ENCODE data around the gene HM13. TPM values are rescaled to one million over a fixed set of nuclear protein-coding genes. Genes with fewer than 3 reads are reported as not detected.
"Not testable (repeated sequence)": the region's sequence is repeated elsewhere in the genome, so short reads cannot be mapped to it uniquely, and the experiment has no call there.

The HM13 gene
- total and polyA plus RNA-seq, 2 donors (not counting 1 experiment from before 2014, with no cell fraction given) = 73.2 to 85.1 TPM

DNA sequence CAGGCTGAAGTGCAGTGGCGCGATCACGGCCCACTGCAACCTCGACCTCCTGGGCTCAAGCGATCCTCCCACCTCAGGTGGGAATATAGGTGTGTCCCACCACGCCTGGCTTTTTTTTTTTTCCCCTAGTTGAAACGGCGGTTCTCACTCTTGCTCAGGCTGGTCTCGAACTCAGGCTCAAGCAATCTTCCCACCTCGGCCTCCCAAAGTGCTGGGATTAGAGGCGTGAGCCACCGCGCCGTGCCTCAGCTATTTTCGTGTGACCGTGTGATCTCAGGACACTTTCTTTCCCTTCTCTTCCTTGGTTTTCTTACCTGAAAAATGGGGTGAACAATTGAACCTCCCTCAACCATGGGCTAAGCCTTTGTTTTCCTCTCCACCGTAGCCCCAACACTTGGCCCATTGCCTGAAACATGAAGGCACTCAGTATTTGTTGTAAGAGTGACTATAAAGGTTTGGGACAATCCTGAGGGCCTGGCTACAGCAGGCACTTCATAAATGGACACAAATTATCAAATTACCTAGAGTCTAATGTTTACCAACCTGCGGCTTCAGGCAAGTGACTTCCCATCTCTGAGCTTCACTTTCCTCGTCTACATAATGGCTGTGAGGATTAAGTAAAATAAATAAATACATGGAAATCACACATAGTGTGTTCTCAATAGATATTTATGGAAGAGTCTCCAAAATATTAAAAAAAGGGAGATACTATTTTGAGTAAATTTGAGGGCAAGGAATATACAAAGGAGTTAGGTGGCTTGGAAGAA lies 59.5 kb downstream of the HM13 start:
- no peaks in the 10 kb centered on the region for H3K27me3 ChIP-seq (replicated peaks in 1 of 4; ENCODE audit: control extremely low read depth in 1 of 4, control insufficient read depth in 3 of 4, insufficient read depth in 4 of 4, low read length in 3 of 4)
- peak overlapping the region; percentile 51 to 83 (median 71) for H3K4me3 ChIP-seq (ENCODE audit: control extremely low read depth in 1 of 5, extremely low read depth in 1 of 5, insufficient read depth in 1 of 5, low read depth in 2 of 5, low read length in 4 of 5)
- no peaks in the 10 kb centered on the region for H3K27me3 Mint-ChIP-seq
- H3K4me3 Mint-ChIP-seq = peak overlapping the region; percentile 92
- no peaks in the 10 kb centered on the region for H4K20me1 ChIP-seq (ENCODE audit: control insufficient read depth, insufficient read depth, low read length, poor library complexity, severe bottlenecking)
- H3K4me1 ChIP-seq (ENCODE audit: control insufficient read depth in 2 of 2, insufficient read depth in 2 of 2, low read length in 2 of 2) = peaks cover 10 to 18% of the 10 kb centered on the region in 2 donors
- no peaks in the 10 kb centered on the region for H3K9me3 ChIP-seq (ENCODE audit: control extremely low read depth in 1 of 3, control insufficient read depth in 2 of 3, insufficient read depth in 1 of 3, low read length in 2 of 3)
- CTCF ChIA-PET = interaction anchor here (1.6 to 11.5 kb wide), 6 partner anchors 12 to 150 kb away, joined by 7 to 327 read pairs (median 19); partner anchors contain the start of genes BCL2L1 and ID1
- H3K4me2 ChIP-seq (replicated peaks; ENCODE audit: low read depth, low read length, poor library complexity, severe bottlenecking) = peak overlapping the region; percentile 93
- DNase-seq = no peak
- no peaks in the 10 kb centered on the region for H3K9me3 Mint-ChIP-seq (ENCODE audit: insufficient read depth)
- H3K27ac ChIP-seq (ENCODE audit: low read length in 2 of 2) = peak overlapping the region in 1 of 2 donors; percentile 58
- H3K9ac ChIP-seq (ENCODE audit: low read length) = peak overlapping the region; percentile 80
- H3K36me3 ChIP-seq (replicated peaks in 1 of 2; ENCODE audit: control extremely low read depth in 1 of 2, control insufficient read depth in 1 of 2, extremely low read depth in 1 of 2, insufficient read depth in 2 of 2, low read length in 1 of 2) = peaks cover 0 to 3% of the 10 kb centered on the region in 2 experiments
- intact Hi-C loops (cut with micrococcal nuclease) = loop anchor here (1.0 to 2.0 kb wide), 3 partner anchors 32 to 149 kb away; partner anchors contain the start of genes BCL2L1 and ID1
- POLR2A ChIA-PET = interaction anchor here (0.7 to 2.0 kb wide), 5 partner anchors 31 to 616 kb away, joined by 3 to 11 read pairs (median 3); partner anchors contain the start of genes BCL2L1 and ID1
- WGBS (ENCODE audit: insufficient coverage) = 26% methylated on average over 13 of the region's 19 CpGs
- H3K79me2 ChIP-seq (ENCODE audit: control insufficient read depth, insufficient read depth, low read length) = no peaks in the 10 kb centered on the region
- peak overlapping the region; percentile 85 for H2AFZ ChIP-seq (ENCODE audit: insufficient read depth, low read depth, low read length, poor library complexity, severe bottlenecking)
- no peak for ATAC-seq (ENCODE audit: low read depth)
- no peak for TF ChIP-seq EZH2 (IDR thresholded peaks at IDR 0.05; ENCODE audit: borderline replicate concordance, insufficient read depth, low read depth, low read length, poor library complexity, severe bottlenecking)
- TF ChIP-seq, protein P1, sequence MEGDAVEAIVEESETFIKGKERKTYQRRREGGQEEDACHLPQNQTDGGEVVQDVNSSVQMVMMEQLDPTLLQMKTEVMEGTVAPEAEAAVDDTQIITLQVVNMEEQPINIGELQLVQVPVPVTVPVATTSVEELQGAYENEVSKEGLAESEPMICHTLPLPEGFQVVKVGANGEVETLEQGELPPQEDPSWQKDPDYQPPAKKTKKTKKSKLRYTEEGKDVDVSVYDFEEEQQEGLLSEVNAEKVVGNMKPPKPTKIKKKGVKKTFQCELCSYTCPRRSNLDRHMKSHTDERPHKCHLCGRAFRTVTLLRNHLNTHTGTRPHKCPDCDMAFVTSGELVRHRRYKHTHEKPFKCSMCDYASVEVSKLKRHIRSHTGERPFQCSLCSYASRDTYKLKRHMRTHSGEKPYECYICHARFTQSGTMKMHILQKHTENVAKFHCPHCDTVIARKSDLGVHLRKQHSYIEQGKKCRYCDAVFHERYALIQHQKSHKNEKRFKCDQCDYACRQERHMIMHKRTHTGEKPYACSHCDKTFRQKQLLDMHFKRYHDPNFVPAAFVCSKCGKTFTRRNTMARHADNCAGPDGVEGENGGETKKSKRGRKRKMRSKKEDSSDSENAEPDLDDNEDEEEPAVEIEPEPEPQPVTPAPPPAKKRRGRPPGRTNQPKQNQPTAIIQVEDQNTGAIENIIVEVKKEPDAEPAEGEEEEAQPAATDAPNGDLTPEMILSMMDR (IDR thresholded peaks at IDR 0.05) = no peak
- peaks cover 19% of the 10 kb centered on the region for H3K4me1 Mint-ChIP-seq
- peak overlapping the region; percentile 69 for H3K27ac Mint-ChIP-seq

DNA sequence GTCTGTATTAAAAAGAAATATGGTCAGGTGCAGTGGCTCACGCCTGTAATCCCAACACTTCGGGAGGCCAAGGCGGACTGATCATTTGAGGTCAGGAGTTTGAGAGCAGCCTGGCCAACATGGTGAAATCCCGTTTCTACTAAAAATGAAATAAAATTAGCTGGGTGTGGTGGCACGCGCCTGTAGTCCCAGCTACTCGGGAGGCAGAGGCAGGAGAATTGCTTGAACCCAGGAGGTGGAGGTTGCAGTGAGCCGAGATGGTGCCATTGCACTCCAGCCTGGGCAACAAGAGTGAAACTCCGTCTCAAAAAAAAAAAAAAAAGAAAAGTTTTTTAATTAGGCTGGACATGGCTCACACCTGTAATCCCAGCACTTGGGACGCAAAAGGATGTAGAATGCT lies 60.7 kb downstream of the HM13 start:
- H3K9ac ChIP-seq (ENCODE audit: low read length); H3K4me3 Mint-ChIP-seq; H3K9me3 ChIP-seq (ENCODE audit: control extremely low read depth in 1 of 3, control insufficient read depth in 2 of 3, insufficient read depth in 1 of 3, low read length in 2 of 3); DNase-seq; H3K4me3 ChIP-seq (ENCODE audit: control extremely low read depth in 1 of 5, extremely low read depth in 1 of 5, insufficient read depth in 1 of 5, low read depth in 2 of 5, low read length in 4 of 5); H3K27ac Mint-ChIP-seq; H2AFZ ChIP-seq (ENCODE audit: insufficient read depth, low read depth, low read length, poor library complexity, severe bottlenecking); H3K36me3 ChIP-seq (replicated peaks in 1 of 2; ENCODE audit: control extremely low read depth in 1 of 2, control insufficient read depth in 1 of 2, extremely low read depth in 1 of 2, insufficient read depth in 2 of 2, low read length in 1 of 2); POLR2A ChIA-PET; ATAC-seq (ENCODE audit: low read depth); intact Hi-C loops (cut with micrococcal nuclease); H3K27me3 ChIP-seq (replicated peaks in 1 of 4; ENCODE audit: control extremely low read depth in 1 of 4, control insufficient read depth in 3 of 4, insufficient read depth in 4 of 4, low read length in 3 of 4); H3K79me2 ChIP-seq (ENCODE audit: control insufficient read depth, insufficient read depth, low read length); H3K27me3 Mint-ChIP-seq; H3K9me3 Mint-ChIP-seq (ENCODE audit: insufficient read depth); H3K27ac ChIP-seq (ENCODE audit: low read length in 2 of 2); H3K4me2 ChIP-seq (replicated peaks; ENCODE audit: low read depth, low read length, poor library complexity, severe bottlenecking); H4K20me1 ChIP-seq (ENCODE audit: control insufficient read depth, insufficient read depth, low read length, poor library complexity, severe bottlenecking): not testable (repeated sequence)
- peaks cover 19% of the 10 kb centered on the region for H3K4me1 Mint-ChIP-seq
- CTCF ChIA-PET = interaction anchor here (2.2 to 11.5 kb wide), 5 partner anchors 13 to 86 kb away, joined by 7 to 327 read pairs (median 22); partner anchors contain the start of gene ID1
- WGBS (ENCODE audit: insufficient coverage) = 93% methylated on average over 8 of the region's 10 CpGs
- H3K4me1 ChIP-seq (ENCODE audit: control insufficient read depth in 2 of 2, insufficient read depth in 2 of 2, low read length in 2 of 2) = peaks cover 10 to 18% of the 10 kb centered on the region in 2 donors
